Left lobe of liver (tissue), 2 donors: ENCODE data around the gene SYT15B. TPM values are rescaled to one million over a fixed set of nuclear protein-coding genes. Genes with fewer than 3 reads are reported as not detected.
"Not testable (repeated sequence)": the region's sequence is repeated elsewhere in the genome, so short reads cannot be mapped to it uniquely, and the experiment has no call there.

Source experiments
- ATAC-seq: fragments of 200-7000 bp; cut with Tn5 transposase; one replicate; pipeline ENCODE4 v1.9.1; 2020; ENCODE audit warnings: mild to moderate bottlenecking, moderate library complexity
- DNase-seq: peaks from one replicate; pipeline ENCODE4 v3.0.0-alpha.2; 2020; ENCODE audit warnings: low spot score
- total RNA-seq: library from RNA; stranded (reverse); gene quantifications from one replicate; pipeline ENCODE4 v1.2.1, GENCODE V29; 2021
- donor health status: DM: no; HTN: no; CAD: no; lungs with moderate emphysema.
- donor health status: DM: no; HTN: yes; CAD: no.

The SYT15B gene
- total RNA-seq, 1 donor from 2014 or later = 0.83 TPM

- ATAC-seq, DNase-seq: not testable (repeated sequence)
Observed at GRCh38 chr10:47730911-47731310, 32.5 kb downstream of the SYT15B start.

- DNase-seq = not testable (repeated sequence)
- ATAC-seq = peak; percentile 22
Observed at GRCh38 chr10:47725740-47726139, 37.7 kb downstream of the SYT15B start.

GRCh38 chr10:47725047-47725446, 38.3 kb downstream of the SYT15B start:
- not testable (repeated sequence) for ATAC-seq

GRCh38 chr10:47724119-47724518, 39.3 kb downstream of the SYT15B start:
- DNase-seq = not testable (repeated sequence)
- ATAC-seq = peak; percentile 40

More at GRCh38 chr10:47725047-47725446, 38.3 kb downstream of the SYT15B start:
- DNase-seq = not testable (repeated sequence)

- not testable (repeated sequence) for DNase-seq, ATAC-seq
Observed at GRCh38 chr10:47723362-47723761, 40.0 kb downstream of the SYT15B start.

GRCh38 chr10:47717011-47717769, 46.2 kb downstream of the SYT15B start:
- not testable (repeated sequence) for DNase-seq
- ATAC-seq = peak; percentile 56

Other genes starting within 250 kb of the SYT15B start
- gene AGAP9, start 240.0 kb downstream of the SYT15B start, total RNA-seq = 14.8 TPM
- gene NPY4R2, start 155.1 kb upstream of the SYT15B start, total RNA-seq = not detected
- gene FAM25C, start 236.2 kb upstream of the SYT15B start, total RNA-seq = not detected